Large intestine (tissue), 3 donors: Measurements from ENCODE around the gene RTN4IP1. TPM values are rescaled to one million over a fixed set of nuclear protein-coding genes. Genes with fewer than 3 reads are reported as not detected.

Experiments
- DNase-seq, 2 donors: peaks; one replicate each; pipeline versions ENCODE4 v3.0.0 to v3.0.0-alpha.2; 2013
- H3K27ac ChIP-seq: one replicate; pipeline ENCODE4 v1.5.1; 2013; ENCODE audit warnings: low read length
- H3K27me3 ChIP-seq: 2 replicates; pipeline ENCODE4 v1.6.1; 2013; ENCODE audit warnings: low read length; ENCODE audit not compliant: control insufficient read depth, insufficient read depth
- H3K36me3 ChIP-seq: 2 replicates; pipeline ENCODE4 v1.6.1; 2013; ENCODE audit warnings: low read length; ENCODE audit not compliant: control insufficient read depth, insufficient read depth
- H3K4me1 ChIP-seq: one replicate; pipeline ENCODE4 v1.6.1; 2013; ENCODE audit warnings: low read length; ENCODE audit not compliant: control insufficient read depth, insufficient read depth
- H3K4me3 ChIP-seq: one replicate; pipeline ENCODE4 v1.5.1; 2013; ENCODE audit warnings: low read length
- H3K9me3 ChIP-seq: one replicate; pipeline ENCODE4 v1.6.1; 2013; ENCODE audit warnings: mild to moderate bottlenecking, low read depth, low read length, moderate library complexity; ENCODE audit not compliant: control insufficient read depth
- WGBS: methylation state at CpG from one replicate; pipeline ENCODE4 v1.1.5; 2013; ENCODE audit warnings: low lambda C conversion rate; ENCODE audit not compliant: insufficient coverage; 5-methylcytosine and 5-hydroxymethylcytosine counted together
- polyA plus RNA-seq: library from polyadenylated mRNA; unstranded; fragments of 120-200 nt; gene quantifications from one replicate; pipeline ENCODE4 v1.2.1, GENCODE V29; 2013

The RTN4IP1 gene
- polyA plus RNA-seq, 1 donor, result 6.8 TPM

DNA sequence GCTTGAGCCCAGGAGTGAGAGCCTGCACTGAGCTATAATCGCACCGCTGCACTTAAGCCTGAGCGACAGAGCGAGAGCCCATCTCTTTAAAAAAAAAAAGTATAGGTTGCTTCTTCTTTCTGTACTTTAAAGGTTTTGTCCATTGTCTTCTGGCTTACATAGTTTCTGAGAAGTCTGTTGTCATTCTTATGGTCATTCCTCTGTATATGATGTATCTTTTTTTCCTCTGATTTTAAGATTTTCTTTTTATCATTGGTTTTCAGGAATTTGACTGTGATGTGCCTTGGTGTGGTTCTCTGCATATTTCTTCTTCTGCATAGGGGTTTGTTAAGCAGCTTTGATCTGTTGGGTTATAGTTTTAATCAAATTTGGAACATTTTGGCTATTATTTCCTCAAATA, 29.2 kb upstream of the RTN4IP1 start:
- Histone ChIP-seq H3K4me3 (no peak overlapping the region), H3K36me3 (peaks cover 48% of the 10 kb centered on the region), H3K27me3 (no peaks in the 10 kb centered on the region), H3K4me1 (no peaks in the 10 kb centered on the region), H3K9me3 (peaks cover 17% of the 10 kb centered on the region), H3K27ac (no peak overlapping the region)
- no CpG with 5 or more reads among the region's 4 CpGs for WGBS
- peak in 1 of 2 donors; percentile 7 for DNase-seq

- no peak for DNase-seq
- 93% methylated on average over 2 of the region's 7 CpGs for WGBS
- H3K4me3 ChIP-seq, result no peak overlapping the region
These were observed 19.5 kb upstream of the RTN4IP1 start for GRCh38 chr6:106648651-106649308.

DNA sequence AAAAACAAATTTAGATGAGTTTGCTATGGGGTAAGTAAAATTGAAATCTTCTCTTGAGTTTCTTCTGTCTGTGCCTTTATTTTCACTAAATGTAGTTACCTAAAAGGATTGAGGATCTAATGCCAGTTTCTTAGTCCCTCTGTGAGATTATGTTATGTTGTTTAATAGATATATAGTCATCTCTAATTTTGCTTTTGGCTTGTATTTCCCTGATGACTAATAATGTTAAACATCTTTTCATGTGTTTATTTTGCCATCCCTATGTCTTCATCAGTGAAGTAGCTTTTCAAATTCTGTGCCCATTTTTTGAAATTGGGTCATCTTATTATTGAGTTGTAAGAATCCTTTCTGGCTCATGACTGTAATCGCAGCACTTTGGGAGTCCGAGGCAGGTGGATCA, 13.8 kb upstream of the RTN4IP1 start:
- H3K27ac ChIP-seq, result no peak overlapping the region
- no peak overlapping the region for H3K4me3 ChIP-seq
- H3K27me3 ChIP-seq, result no peaks in the 10 kb centered on the region
- WGBS, result no CpG with 5 or more reads among the region's 2 CpGs
- no peaks in the 10 kb centered on the region for H3K4me1 ChIP-seq
- no peak for DNase-seq
- H3K9me3 ChIP-seq, result no peaks in the 10 kb centered on the region
- H3K36me3 ChIP-seq, result peaks cover 24% of the 10 kb centered on the region

More at GRCh38 chr6:106648651-106649308, 19.5 kb upstream of the RTN4IP1 start:
- peaks cover 27% of the 10 kb centered on the region for H3K36me3 ChIP-seq
- H3K27ac ChIP-seq, result no peak overlapping the region
- no peaks in the 10 kb centered on the region for H3K9me3 ChIP-seq
- H3K4me1 ChIP-seq, result no peaks in the 10 kb centered on the region
- H3K27me3 ChIP-seq, result no peaks in the 10 kb centered on the region

GRCh38 chr6:106642476-106642875, 13.2 kb upstream of the RTN4IP1 start:
- H3K27me3 ChIP-seq, result no peaks in the 10 kb centered on the region
- no peaks in the 10 kb centered on the region for H3K9me3 ChIP-seq
- no peak for DNase-seq
- peaks cover 24% of the 10 kb centered on the region for H3K36me3 ChIP-seq
- no peak overlapping the region for H3K27ac ChIP-seq
- WGBS, result 100% methylated on average over 2 of the region's 4 CpGs
- no peaks in the 10 kb centered on the region for H3K4me1 ChIP-seq
- H3K4me3 ChIP-seq, result no peak overlapping the region

GRCh38 chr6:106639812-106640211, 10.5 kb upstream of the RTN4IP1 start:
- H3K27me3 ChIP-seq, result no peaks in the 10 kb centered on the region
- H3K4me1 ChIP-seq, result no peaks in the 10 kb centered on the region
- DNase-seq, result no peak
- no peaks in the 10 kb centered on the region for H3K9me3 ChIP-seq
- WGBS, result 78% methylated on average over 3 of the region's 4 CpGs
- H3K36me3 ChIP-seq, result peaks cover 22% of the 10 kb centered on the region
- no peak overlapping the region for H3K27ac ChIP-seq
- H3K4me3 ChIP-seq, result no peak overlapping the region

- Histone ChIP-seq H3K9me3 (no peaks in the 10 kb centered on the region), H3K27ac (no peak overlapping the region), H3K4me3 (no peak overlapping the region), H3K4me1 (no peaks in the 10 kb centered on the region), H3K27me3 (no peaks in the 10 kb centered on the region), H3K36me3 (peaks cover 12% of the 10 kb centered on the region)
- WGBS, result 93% methylated on average over 4 of the region's 6 CpGs
- DNase-seq, result no peak
These were observed 8.5 kb upstream of the RTN4IP1 start for GRCh38 chr6:106637717-106638341.

DNA sequence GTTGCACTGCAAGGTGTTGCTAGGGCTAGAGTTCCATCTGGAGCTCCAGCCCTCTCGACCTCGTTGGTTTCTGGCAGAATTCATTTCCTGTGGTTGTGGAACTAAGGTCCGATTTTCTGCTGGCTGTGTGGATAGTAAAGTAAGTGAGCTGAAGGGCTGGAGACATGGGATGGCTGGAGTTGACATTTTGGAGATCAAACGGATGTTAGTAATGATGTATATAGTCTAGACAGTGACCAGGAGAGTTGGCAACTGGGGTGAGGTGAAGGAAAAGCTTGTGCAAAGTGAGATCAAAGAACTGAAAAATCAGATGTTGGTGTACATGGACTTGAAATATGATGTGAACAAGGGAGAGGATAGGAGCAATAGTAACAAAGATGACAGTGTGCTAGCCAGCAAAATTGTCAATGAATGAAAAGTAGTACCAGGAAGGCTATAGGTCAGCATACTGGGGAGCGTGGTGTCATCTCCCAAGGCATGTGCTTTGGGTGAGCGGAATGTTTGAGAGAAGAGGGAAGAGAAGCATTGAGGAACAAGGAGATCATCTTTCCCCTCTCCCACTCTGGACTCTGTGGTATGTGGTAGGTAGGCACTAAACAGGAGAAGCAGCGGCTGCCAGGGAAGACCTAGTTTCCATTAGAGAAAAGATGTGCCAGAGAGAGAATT, 7.9 kb upstream of the RTN4IP1 start:
- WGBS, result 82% methylated on average over 2 of the region's 7 CpGs
- Histone ChIP-seq H3K27ac (no peak overlapping the region), H3K4me1 (no peaks in the 10 kb centered on the region)

GRCh38 chr6:106634565-106634964, 5.3 kb upstream of the RTN4IP1 start:
- Histone ChIP-seq H3K9me3 (no peaks in the 10 kb centered on the region), H3K27me3 (no peaks in the 10 kb centered on the region), H3K4me3 (no peak overlapping the region), H3K27ac (no peak overlapping the region), H3K36me3 (no peaks in the 10 kb centered on the region), H3K4me1 (no peaks in the 10 kb centered on the region)
- WGBS, result 100% methylated on average over 1 of the region's 5 CpGs
- DNase-seq, result no peak

More for the DNA sequence above, 7.9 kb upstream of the RTN4IP1 start:
- Histone ChIP-seq H3K4me3 (no peak overlapping the region), H3K9me3 (no peaks in the 10 kb centered on the region), H3K36me3 (peaks cover 6% of the 10 kb centered on the region), H3K27me3 (no peaks in the 10 kb centered on the region)
- DNase-seq, result no peak

DNA sequence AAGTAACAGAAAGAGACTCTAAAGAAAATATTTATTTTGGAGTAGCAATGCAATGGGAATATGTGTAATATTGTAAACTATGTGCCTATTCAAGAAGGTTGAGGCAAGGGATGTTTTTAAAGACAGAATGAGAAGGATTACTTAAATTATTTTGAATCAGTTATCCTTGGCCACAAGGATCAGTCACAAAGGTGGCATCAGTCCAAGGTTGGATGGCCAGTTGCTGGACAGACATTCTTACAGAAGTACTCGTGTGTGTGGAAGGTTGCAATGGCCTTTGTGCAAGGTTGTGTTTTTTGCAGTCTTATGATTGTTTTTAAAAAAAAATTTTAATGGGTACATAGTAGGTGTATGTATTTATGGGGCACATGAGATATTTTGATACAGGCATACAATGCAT, 2.0 kb upstream of the RTN4IP1 start:
- no peak overlapping the region for H3K4me3 ChIP-seq
- no peaks in the 10 kb centered on the region for H3K36me3 ChIP-seq
- WGBS, result no CpG with 5 or more reads among the region's 1 CpG

GRCh38 chr6:106630366-106630765, 1.1 kb upstream of the RTN4IP1 start:
- 20% methylated on average over 1 of the region's 5 CpGs for WGBS
- Histone ChIP-seq H3K4me3 (peak overlapping the region; percentile 72), H3K36me3 (no peaks in the 10 kb centered on the region), H3K27ac (peak overlapping the region; percentile 65), H3K4me1 (no peaks in the 10 kb centered on the region), H3K27me3 (no peaks in the 10 kb centered on the region), H3K9me3 (no peaks in the 10 kb centered on the region)
- peak; percentile 7 to 65 for DNase-seq

More for the DNA sequence above, 2.0 kb upstream of the RTN4IP1 start:
- no peak for DNase-seq
- Histone ChIP-seq H3K4me1 (no peaks in the 10 kb centered on the region), H3K27me3 (no peaks in the 10 kb centered on the region), H3K27ac (no peak overlapping the region), H3K9me3 (no peaks in the 10 kb centered on the region)
